HEK293 (cell line): ENCODE data around the gene CHN2.

ENCODE experiments used
- CTCF ChIA-PET: fragments of 350-600 bp; formaldehyde crosslinking; extraction: SDS; loops from one replicate; lab custom pipeline; 2021; ENCODE audit warnings: antibody characterized with exemption; lab: Yijun Ruan, JAX
- POLR2A ChIA-PET: fragments of 300-600 bp; formaldehyde crosslinking; extraction: SDS; loops from one replicate; lab custom pipeline; 2020; ENCODE audit warnings: antibody characterized with exemption, inconsistent platforms; lab: Yijun Ruan, JAX
- H3K27ac ChIP-seq: fragments of 200-500 bp; sonication (Bioruptor generic); 2 replicates; pipeline ENCODE4 v1.5.1; 2014; ENCODE audit warnings: low read depth, low read length, control low read depth, inconsistent platforms; ENCODE audit errors: extremely low read depth
- H3K36me3 ChIP-seq, 2 experiments: fragments of 200-500 bp in 1 of 2; sonication (Bioruptor generic) in 1 of 2; 1 replicate in 1 of 2; 2 replicates in 1 of 2; pipeline ENCODE4 v1.5.1; 2014 to 2017; ENCODE audit warnings: inconsistent platforms in 2 of 2, low read length in 2 of 2; ENCODE audit not compliant: control insufficient read depth in 2 of 2, insufficient read depth in 1 of 2
- H3K4me1 ChIP-seq: fragments of 200-500 bp; sonication (Bioruptor generic); 2 replicates; pipeline ENCODE4 v1.5.1; 2014; ENCODE audit warnings: mild to moderate bottlenecking, low read length, inconsistent platforms; ENCODE audit not compliant: control insufficient read depth, insufficient read depth
- H3K4me3 ChIP-seq: 2 replicates; pipeline ENCODE4 v1.5.1; 2011; ENCODE audit warnings: low read depth, mild to moderate bottlenecking, control low read depth, low read length, moderate library complexity
- H3K9me3 ChIP-seq: fragments of 200-500 bp; sonication (Bioruptor generic); 2 replicates; pipeline ENCODE4 v1.5.1; 2014; ENCODE audit warnings: low read depth, low read length, inconsistent platforms; ENCODE audit not compliant: control insufficient read depth, insufficient read depth
- KLF16 ChIP-seq: fragments of 450-650 bp; formaldehyde crosslinking; IDR thresholded peaks from 2 replicates; pipeline ENCODE4 v1.5.1; 2017; ENCODE audit warnings: missing biosample characterization, missing genetic modification characterization
- MYNN ChIP-seq: fragments of 450-650 bp; formaldehyde crosslinking; IDR thresholded peaks from 2 replicates; pipeline ENCODE4 v1.5.1; 2016; ENCODE audit warnings: missing biosample characterization, missing genetic modification characterization, borderline replicate concordance
- MZF1 ChIP-seq: fragments of 450-650 bp; formaldehyde crosslinking; IDR thresholded peaks from 2 replicates; pipeline ENCODE4 v1.5.1; 2017; ENCODE audit warnings: missing biosample characterization, missing genetic modification characterization, borderline replicate concordance
- ZBTB48 ChIP-seq: fragments of 450-650 bp; formaldehyde crosslinking; IDR thresholded peaks from 2 replicates; pipeline ENCODE4 v1.5.1; 2016; ENCODE audit warnings: missing biosample characterization, missing genetic modification characterization
- ZEB2 ChIP-seq: fragments of 450-650 bp; formaldehyde crosslinking; IDR thresholded peaks from 2 replicates; pipeline ENCODE4 v1.5.1; 2016; ENCODE audit warnings: missing biosample characterization, missing genetic modification characterization
- ZNF26 ChIP-seq: fragments of 450-650 bp; formaldehyde crosslinking; IDR thresholded peaks from 2 replicates; pipeline ENCODE4 v1.5.1; 2016; ENCODE audit warnings: missing biosample characterization, missing genetic modification characterization
- ZNF560 ChIP-seq: fragments of 450-650 bp; formaldehyde crosslinking; IDR thresholded peaks from 2 replicates; pipeline ENCODE4 v1.5.1; 2017; ENCODE audit warnings: missing biosample characterization, missing genetic modification characterization, borderline replicate concordance
- TF ChIP-seq, protein P1 (sequence below): fragments of 450-650 bp; formaldehyde crosslinking; IDR thresholded peaks from 2 replicates; pipeline ENCODE4 v1.5.1; 2016; ENCODE audit warnings: missing biosample characterization, missing genetic modification characterization
- TF ChIP-seq, protein P2 (sequence below): fragments of 450-650 bp; formaldehyde crosslinking; IDR thresholded peaks from 2 replicates; pipeline ENCODE4 v1.5.1; 2016; ENCODE audit warnings: missing biosample characterization, missing genetic modification characterization, borderline replicate concordance
- TF ChIP-seq, protein P3 (sequence below): fragments of 450-650 bp; IDR thresholded peaks from 2 replicates; pipeline ENCODE4 v1.5.1; 2018; ENCODE audit warnings: missing biosample characterization, mild to moderate bottlenecking, missing genetic modification characterization

Gene CHN2

DNA sequence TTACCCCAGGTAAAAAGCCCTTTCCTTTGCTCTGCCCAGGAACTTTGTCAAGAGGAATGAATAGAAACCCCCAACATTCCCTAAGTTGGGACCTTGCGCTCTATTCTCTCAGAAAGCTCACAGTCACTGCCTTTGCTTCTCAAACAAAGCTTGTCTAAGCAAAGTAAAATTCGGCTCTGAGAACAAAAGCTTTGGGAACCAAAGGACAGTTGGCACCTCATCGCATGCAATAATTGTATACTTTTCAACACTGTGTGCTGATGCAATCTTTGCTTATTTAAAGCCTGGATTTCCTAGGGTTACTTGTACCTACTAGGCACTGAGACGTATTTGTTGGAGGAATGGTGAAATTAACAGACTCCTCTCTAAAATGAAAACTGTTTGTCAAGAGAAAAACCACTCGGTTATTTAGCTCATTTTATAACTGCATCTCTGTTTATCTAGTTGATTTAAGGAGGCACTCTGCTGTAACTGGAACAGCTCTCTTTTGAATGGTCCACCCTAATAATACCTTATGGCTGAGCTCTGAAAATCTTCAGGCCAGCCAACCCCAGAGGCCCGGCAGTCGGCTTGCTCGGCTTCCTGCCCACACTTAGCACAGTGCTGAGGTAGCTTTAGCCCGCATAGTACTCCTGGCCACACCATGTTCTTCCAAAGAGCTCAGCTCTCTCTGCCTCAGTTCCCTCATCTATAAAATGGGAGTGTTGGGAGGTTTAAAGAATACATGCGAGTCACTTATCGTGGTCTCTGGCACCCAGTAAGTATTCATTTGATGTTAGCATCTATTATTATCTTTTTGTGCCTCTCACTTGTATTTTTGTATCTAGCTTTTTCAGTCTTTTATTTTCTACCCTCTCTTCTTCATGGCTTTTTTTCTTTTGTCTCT is 288.9 kb downstream of the CHN2 start (continued):
- TF ChIP-seq ZNF26 (tag by site-specific recombination) = no peak
- TF ChIP-seq, all 188 proteins: peak for 0

DNA sequence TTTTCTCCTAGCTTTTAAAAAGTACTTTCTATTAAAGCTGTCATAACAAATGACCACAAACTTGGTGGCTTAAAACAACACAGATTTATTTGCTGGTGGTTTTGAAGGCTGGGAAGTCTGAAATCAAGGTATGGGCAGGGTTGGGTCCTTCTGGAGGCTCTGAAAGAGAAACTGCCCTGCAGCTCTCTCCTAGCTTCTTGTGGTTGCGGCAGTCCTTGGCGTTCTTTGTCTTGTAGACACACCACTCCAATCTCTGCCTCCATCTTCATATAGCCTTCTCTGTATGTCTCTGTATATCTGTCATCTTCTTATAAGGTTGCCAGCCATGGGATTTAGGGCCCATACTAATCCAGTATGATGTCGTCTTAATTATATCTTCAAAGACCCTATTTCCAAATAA is 289.7 kb downstream of the CHN2 start:
- Histone ChIP-seq H3K9me3 (no peaks in the 10 kb centered on the region), H3K36me3 (no peaks in the 10 kb centered on the region), H3K4me3 (no peak overlapping the region), H3K4me1 (peaks cover 13% of the 10 kb centered on the region), H3K27ac (no peak overlapping the region)
- TF ChIP-seq MYNN (tag by site-specific recombination) (no peak), ZEB2 (tag by site-specific recombination) (no peak), ZBTB48 (no peak), MZF1 (no peak), ZNF560 (tag by site-specific recombination) (no peak), KLF16 (tag by site-specific recombination) (no peak)
- TF ChIP-seq, protein P1, sequence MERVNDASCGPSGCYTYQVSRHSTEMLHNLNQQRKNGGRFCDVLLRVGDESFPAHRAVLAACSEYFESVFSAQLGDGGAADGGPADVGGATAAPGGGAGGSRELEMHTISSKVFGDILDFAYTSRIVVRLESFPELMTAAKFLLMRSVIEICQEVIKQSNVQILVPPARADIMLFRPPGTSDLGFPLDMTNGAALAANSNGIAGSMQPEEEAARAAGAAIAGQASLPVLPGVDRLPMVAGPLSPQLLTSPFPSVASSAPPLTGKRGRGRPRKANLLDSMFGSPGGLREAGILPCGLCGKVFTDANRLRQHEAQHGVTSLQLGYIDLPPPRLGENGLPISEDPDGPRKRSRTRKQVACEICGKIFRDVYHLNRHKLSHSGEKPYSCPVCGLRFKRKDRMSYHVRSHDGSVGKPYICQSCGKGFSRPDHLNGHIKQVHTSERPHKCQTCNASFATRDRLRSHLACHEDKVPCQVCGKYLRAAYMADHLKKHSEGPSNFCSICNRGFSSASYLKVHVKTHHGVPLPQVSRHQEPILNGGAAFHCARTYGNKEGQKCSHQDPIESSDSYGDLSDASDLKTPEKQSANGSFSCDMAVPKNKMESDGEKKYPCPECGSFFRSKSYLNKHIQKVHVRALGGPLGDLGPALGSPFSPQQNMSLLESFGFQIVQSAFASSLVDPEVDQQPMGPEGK (tag by site-specific recombination) = no peak
- TF ChIP-seq, protein P2, sequence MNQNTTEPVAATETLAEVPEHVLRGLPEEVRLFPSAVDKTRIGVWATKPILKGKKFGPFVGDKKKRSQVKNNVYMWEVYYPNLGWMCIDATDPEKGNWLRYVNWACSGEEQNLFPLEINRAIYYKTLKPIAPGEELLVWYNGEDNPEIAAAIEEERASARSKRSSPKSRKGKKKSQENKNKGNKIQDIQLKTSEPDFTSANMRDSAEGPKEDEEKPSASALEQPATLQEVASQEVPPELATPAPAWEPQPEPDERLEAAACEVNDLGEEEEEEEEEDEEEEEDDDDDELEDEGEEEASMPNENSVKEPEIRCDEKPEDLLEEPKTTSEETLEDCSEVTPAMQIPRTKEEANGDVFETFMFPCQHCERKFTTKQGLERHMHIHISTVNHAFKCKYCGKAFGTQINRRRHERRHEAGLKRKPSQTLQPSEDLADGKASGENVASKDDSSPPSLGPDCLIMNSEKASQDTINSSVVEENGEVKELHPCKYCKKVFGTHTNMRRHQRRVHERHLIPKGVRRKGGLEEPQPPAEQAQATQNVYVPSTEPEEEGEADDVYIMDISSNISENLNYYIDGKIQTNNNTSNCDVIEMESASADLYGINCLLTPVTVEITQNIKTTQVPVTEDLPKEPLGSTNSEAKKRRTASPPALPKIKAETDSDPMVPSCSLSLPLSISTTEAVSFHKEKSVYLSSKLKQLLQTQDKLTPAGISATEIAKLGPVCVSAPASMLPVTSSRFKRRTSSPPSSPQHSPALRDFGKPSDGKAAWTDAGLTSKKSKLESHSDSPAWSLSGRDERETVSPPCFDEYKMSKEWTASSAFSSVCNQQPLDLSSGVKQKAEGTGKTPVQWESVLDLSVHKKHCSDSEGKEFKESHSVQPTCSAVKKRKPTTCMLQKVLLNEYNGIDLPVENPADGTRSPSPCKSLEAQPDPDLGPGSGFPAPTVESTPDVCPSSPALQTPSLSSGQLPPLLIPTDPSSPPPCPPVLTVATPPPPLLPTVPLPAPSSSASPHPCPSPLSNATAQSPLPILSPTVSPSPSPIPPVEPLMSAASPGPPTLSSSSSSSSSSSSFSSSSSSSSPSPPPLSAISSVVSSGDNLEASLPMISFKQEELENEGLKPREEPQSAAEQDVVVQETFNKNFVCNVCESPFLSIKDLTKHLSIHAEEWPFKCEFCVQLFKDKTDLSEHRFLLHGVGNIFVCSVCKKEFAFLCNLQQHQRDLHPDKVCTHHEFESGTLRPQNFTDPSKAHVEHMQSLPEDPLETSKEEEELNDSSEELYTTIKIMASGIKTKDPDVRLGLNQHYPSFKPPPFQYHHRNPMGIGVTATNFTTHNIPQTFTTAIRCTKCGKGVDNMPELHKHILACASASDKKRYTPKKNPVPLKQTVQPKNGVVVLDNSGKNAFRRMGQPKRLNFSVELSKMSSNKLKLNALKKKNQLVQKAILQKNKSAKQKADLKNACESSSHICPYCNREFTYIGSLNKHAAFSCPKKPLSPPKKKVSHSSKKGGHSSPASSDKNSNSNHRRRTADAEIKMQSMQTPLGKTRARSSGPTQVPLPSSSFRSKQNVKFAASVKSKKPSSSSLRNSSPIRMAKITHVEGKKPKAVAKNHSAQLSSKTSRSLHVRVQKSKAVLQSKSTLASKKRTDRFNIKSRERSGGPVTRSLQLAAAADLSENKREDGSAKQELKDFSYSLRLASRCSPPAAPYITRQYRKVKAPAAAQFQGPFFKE (tag by site-specific recombination) = no peak
- TF ChIP-seq, protein P3, sequence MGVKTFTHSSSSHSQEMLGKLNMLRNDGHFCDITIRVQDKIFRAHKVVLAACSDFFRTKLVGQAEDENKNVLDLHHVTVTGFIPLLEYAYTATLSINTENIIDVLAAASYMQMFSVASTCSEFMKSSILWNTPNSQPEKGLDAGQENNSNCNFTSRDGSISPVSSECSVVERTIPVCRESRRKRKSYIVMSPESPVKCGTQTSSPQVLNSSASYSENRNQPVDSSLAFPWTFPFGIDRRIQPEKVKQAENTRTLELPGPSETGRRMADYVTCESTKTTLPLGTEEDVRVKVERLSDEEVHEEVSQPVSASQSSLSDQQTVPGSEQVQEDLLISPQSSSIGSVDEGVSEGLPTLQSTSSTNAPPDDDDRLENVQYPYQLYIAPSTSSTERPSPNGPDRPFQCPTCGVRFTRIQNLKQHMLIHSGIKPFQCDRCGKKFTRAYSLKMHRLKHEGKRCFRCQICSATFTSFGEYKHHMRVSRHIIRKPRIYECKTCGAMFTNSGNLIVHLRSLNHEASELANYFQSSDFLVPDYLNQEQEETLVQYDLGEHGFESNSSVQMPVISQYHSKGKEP (tag by site-specific recombination) = no peak
- ChIA-PET POLR2A (no interaction called here), CTCF (no interaction called here)
